DND-41 (cell line): ENCODE data around the gene SDCBP2.
A peak's percentile ranks its signal among the peaks of the same experiment; 100 is the strongest.

Experiments used
- ATAC-seq: fragments of 200-7000 bp; cut with Tn5 transposase; 3 replicates; pipeline ENCODE4 v1.9.1; 2021; ENCODE audit warnings: low read depth; ENCODE audit not compliant: insufficient read depth
- DNase-seq: peaks from one replicate; pipeline ENCODE4 v3.0.0-alpha.2; 2020
- H2AFZ ChIP-seq: 2 replicates; pipeline ENCODE4 v1.6.0; 2012; ENCODE audit warnings: low read depth, low read length
- H3K27ac ChIP-seq: 2 replicates; pipeline ENCODE4 v1.5.1; 2012; ENCODE audit warnings: low read length, inconsistent platforms
- H3K27me3 ChIP-seq: fragments of 200-600 bp; sonication (generic); 2 replicates; pipeline ENCODE4 v1.6.0; 2012; ENCODE audit warnings: low read length, mild to moderate bottlenecking, inconsistent platforms; ENCODE audit not compliant: insufficient read depth, poor library complexity
- H3K36me3 ChIP-seq: 2 replicates; pipeline ENCODE4 v1.5.1; 2012; ENCODE audit warnings: low read length, inconsistent platforms; ENCODE audit not compliant: insufficient read depth
- H3K4me1 ChIP-seq: 2 replicates; pipeline ENCODE4 v1.5.1; 2012; ENCODE audit warnings: mild to moderate bottlenecking, low read length; ENCODE audit not compliant: insufficient read depth
- H3K4me2 ChIP-seq: 2 replicates; pipeline ENCODE4 v1.6.0; 2012; ENCODE audit warnings: mild to moderate bottlenecking, moderate library complexity, low read length, inconsistent platforms; ENCODE audit not compliant: insufficient read depth
- H3K4me3 ChIP-seq, 2 experiments: fragments of 200-600 bp in 1 of 2; shearing (Covaris generic) in 1 of 2; 2 replicates each; pipeline ENCODE4 v1.5.1; 2012 to 2016; ENCODE audit warnings: inconsistent platforms in 2 of 2, low read length in 2 of 2, mild to moderate bottlenecking in 2 of 2, low read depth in 1 of 2, moderate library complexity in 1 of 2
- H3K79me2 ChIP-seq: 2 replicates; pipeline ENCODE4 v1.6.0; 2012; ENCODE audit warnings: low read length, inconsistent platforms; ENCODE audit not compliant: insufficient read depth
- H3K9ac ChIP-seq: 2 replicates; pipeline ENCODE4 v1.6.0; 2012; ENCODE audit warnings: low read depth, mild to moderate bottlenecking, inconsistent platforms, low read length, moderate library complexity
- H3K9me3 ChIP-seq: 2 replicates; pipeline ENCODE4 v1.5.1; 2012; ENCODE audit warnings: low read length, moderate library complexity, mild to moderate bottlenecking, inconsistent platforms; ENCODE audit not compliant: insufficient read depth, severe bottlenecking
- H4K20me1 ChIP-seq: 2 replicates; pipeline ENCODE4 v1.6.0; 2012; ENCODE audit warnings: low read length; ENCODE audit not compliant: insufficient read depth
- EZH2 ChIP-seq: IDR thresholded peaks from 3 replicates; pipeline ENCODE4 v1.6.1; 2012; ENCODE audit warnings: borderline replicate concordance, low read depth, mild to moderate bottlenecking, moderate library complexity, low read length, inconsistent platforms; ENCODE audit not compliant: severe bottlenecking
- TF ChIP-seq, protein P1 (sequence below): IDR thresholded peaks from 2 replicates; pipeline ENCODE4 v1.5.1; 2012; ENCODE audit warnings: borderline replicate concordance, low read length, moderate library complexity, mild to moderate bottlenecking; ENCODE audit not compliant: poor library complexity, severe bottlenecking; ENCODE audit errors: extremely low read depth

The SDCBP2 gene, protein sequence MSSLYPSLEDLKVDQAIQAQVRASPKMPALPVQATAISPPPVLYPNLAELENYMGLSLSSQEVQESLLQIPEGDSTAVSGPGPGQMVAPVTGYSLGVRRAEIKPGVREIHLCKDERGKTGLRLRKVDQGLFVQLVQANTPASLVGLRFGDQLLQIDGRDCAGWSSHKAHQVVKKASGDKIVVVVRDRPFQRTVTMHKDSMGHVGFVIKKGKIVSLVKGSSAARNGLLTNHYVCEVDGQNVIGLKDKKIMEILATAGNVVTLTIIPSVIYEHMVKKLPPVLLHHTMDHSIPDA

DNA sequence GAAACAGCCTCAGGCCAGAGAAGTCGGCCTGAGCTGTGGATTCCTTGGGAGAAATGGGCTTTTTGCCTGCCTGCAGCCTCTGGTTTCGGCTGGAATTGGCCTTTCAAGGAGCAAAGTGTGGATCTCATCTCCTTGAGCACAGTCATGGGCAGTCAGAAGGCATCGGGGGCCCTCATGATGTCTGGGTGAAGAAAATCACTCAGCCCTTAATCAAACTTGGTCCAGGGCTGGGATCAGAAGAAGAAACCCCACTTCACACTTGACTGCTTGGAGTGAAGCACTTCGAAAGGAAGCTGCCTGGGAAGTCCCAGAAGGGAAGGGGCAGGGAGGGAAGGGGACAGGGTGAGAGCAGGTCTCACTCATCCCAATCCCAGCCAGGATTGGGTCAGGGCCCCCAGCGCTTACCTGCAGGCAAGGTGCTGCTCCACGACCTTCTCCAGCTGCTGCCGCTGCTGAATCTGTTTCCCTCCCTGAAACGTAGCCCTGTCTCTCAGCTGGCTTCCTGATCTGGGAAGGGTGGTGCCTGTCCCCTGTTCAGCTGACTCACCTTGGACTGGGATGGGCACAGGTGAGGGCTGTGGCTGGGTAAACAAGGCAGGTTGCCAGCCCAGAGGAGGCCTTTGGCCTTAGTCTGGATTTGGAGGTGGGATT lies at the start of gene SDCBP2:
Gene SDCBP2, minus strand, starts transcription at position 460 of the 651 bp plus-strand sequence. CDS start 8,723 bp downstream, outside the sequence.
- Histone ChIP-seq H3K27ac (no peak within 1 kb of the TSS), H3K4me3 (no peak within 1 kb of the TSS), H3K27me3 (no peaks in the 10 kb centered on the region), H3K9ac (no peak within 1 kb of the TSS), H3K4me2 (peak within 1 kb of the TSS; percentile 89; the same call in 1 of the 2 replicates), H3K79me2 (peaks cover 73% of the 10 kb centered on the region), H2AFZ (no peak within 1 kb of the TSS), H3K36me3 (peaks cover 51% of the 10 kb centered on the region), H3K4me1 (peaks cover 41% of the 10 kb centered on the region), H3K9me3 (no peaks in the 10 kb centered on the region), H4K20me1 (peaks cover 69% of the 10 kb centered on the region)
- TF ChIP-seq, protein P1, sequence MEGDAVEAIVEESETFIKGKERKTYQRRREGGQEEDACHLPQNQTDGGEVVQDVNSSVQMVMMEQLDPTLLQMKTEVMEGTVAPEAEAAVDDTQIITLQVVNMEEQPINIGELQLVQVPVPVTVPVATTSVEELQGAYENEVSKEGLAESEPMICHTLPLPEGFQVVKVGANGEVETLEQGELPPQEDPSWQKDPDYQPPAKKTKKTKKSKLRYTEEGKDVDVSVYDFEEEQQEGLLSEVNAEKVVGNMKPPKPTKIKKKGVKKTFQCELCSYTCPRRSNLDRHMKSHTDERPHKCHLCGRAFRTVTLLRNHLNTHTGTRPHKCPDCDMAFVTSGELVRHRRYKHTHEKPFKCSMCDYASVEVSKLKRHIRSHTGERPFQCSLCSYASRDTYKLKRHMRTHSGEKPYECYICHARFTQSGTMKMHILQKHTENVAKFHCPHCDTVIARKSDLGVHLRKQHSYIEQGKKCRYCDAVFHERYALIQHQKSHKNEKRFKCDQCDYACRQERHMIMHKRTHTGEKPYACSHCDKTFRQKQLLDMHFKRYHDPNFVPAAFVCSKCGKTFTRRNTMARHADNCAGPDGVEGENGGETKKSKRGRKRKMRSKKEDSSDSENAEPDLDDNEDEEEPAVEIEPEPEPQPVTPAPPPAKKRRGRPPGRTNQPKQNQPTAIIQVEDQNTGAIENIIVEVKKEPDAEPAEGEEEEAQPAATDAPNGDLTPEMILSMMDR: no peak
- no peak for TF ChIP-seq EZH2
- DNase-seq: peak; percentile 2
- no peak for ATAC-seq

DNA sequence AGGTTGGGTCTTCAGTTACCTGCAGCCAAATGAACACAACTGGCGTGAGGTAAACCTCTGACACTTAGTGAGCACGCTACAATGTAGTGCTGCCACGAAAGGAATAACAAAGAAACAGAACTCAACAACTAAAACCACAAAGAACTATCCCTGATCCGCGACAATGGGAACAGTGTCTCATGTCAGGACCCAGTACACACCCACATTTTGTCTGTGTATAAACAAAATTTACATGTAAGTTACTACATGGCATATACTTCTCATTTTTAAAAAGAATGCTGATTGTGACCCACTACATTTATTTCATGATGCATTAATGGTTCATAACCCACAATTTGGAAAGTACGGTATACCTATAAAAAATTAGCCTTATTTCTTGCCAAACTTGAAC lies 49.8 kb upstream of the SDCBP2 start:
- ATAC-seq (no peak), DNase-seq (no peak)
- H3K4me3 ChIP-seq: no peak overlapping the region
- H3K9ac ChIP-seq: no peak overlapping the region
- no peak for TF ChIP-seq EZH2
- TF ChIP-seq, protein P1: no peak
- no peaks in the 10 kb centered on the region for H3K27me3 ChIP-seq
- no peak overlapping the region for H3K27ac ChIP-seq
- peaks cover 63% of the 10 kb centered on the region for H3K36me3 ChIP-seq
- no peaks in the 10 kb centered on the region for H3K9me3 ChIP-seq
- no peak overlapping the region for H3K4me2 ChIP-seq
- H2AFZ ChIP-seq: no peak overlapping the region
- peaks cover 88% of the 10 kb centered on the region for H4K20me1 ChIP-seq
- peaks cover 98% of the 10 kb centered on the region for H3K79me2 ChIP-seq
- no peaks in the 10 kb centered on the region for H3K4me1 ChIP-seq

DNA sequence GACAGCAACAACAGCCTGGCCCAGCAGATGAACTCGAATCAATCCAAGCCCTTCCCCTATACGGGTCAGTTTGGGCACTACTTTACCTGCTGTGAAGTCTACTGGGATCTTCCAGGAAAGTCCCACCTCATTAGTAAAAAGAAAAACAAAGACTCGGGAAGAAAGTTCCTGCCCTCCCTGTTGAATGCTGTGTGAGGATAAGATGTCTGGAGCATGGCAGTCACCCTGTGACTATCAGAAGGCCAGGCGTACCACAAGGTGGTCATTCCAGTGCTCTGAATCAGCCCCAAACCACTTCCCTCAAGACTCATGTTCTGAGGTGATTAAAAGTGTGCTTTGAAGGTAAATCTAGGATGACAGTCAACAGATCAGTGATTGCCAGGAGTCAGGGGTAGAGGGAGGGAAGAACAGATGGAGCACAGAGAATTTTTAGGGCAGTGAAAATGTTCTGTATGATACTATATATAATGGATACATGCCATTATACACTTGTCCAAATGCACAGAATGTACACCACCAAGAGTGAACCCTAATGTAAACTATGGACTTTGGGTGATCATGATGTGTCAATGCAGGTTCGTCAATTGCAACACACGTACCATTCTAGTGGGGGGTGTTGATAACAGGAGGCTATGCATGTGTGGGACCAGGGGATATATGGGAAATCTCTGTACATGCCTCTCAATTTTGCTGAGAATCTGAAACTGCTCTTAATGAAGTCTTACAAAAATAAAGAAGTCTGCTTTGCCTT lies 49.2 kb upstream of the SDCBP2 start:
- TF ChIP-seq EZH2: no peak
- TF ChIP-seq, protein P1: no peak
- Histone ChIP-seq H4K20me1 (peaks cover 88% of the 10 kb centered on the region), H3K9me3 (no peaks in the 10 kb centered on the region), H3K4me3 (no peak overlapping the region), H3K4me2 (no peak overlapping the region), H3K27ac (peak overlapping the region; percentile 7; the same call in 1 of the 2 replicates), H3K27me3 (no peaks in the 10 kb centered on the region), H2AFZ (no peak overlapping the region), H3K36me3 (peaks cover 67% of the 10 kb centered on the region), H3K9ac (no peak overlapping the region), H3K79me2 (peaks cover 98% of the 10 kb centered on the region), H3K4me1 (no peaks in the 10 kb centered on the region)
- DNase-seq (no peak), ATAC-seq (no peak)
